Measurements from ENCODE around the gene TMTC2.

Gene TMTC2

GRCh38 chr12:83130178-83130577 is 443.5 kb downstream of the TMTC2 start:
- H3K4me2 ChIP-seq (ENCODE audit: low read length): no peak overlapping the region
- H4K20me1 ChIP-seq (ENCODE audit: insufficient read depth, low read length): no peaks in the 10 kb centered on the region
- H3K27me3 ChIP-seq (ENCODE audit: low read depth, low read length): no peaks in the 10 kb centered on the region
- no peaks in the 10 kb centered on the region for H3K79me2 ChIP-seq (ENCODE audit: low read length)
- no peaks in the 10 kb centered on the region for H3K4me1 ChIP-seq (ENCODE audit: low read length)
- no peak overlapping the region for H3K9ac ChIP-seq (ENCODE audit: low read length)
- H3K9me3 ChIP-seq (ENCODE audit: insufficient read depth, low read length): no peaks in the 10 kb centered on the region
- TF ChIP-seq EZH2phosphoT487 (IDR thresholded peaks at IDR 0.05; ENCODE audit: low read depth) (no peak), CTCF (IDR thresholded peaks at IDR 0.05; ENCODE audit: low read depth, low read length) (no peak)
- no peak overlapping the region for H2AFZ ChIP-seq (ENCODE audit: low read depth, low read length)
- no peak overlapping the region for H3K27ac ChIP-seq (ENCODE audit: low read length)
- H3K4me3 ChIP-seq (ENCODE audit: low read length): no peak overlapping the region
- H3K36me3 ChIP-seq (replicated peaks; ENCODE audit: low read depth, low read length): no peaks in the 10 kb centered on the region

GRCh38 chr12:83132360-83132759 is 445.7 kb downstream of the TMTC2 start:
- no peak overlapping the region for H2AFZ ChIP-seq (ENCODE audit: low read depth, low read length)
- H3K79me2 ChIP-seq (ENCODE audit: low read length): no peaks in the 10 kb centered on the region
- no peaks in the 10 kb centered on the region for H3K27me3 ChIP-seq (ENCODE audit: low read depth, low read length)
- H3K27ac ChIP-seq (ENCODE audit: low read length): no peak overlapping the region
- H3K4me3 ChIP-seq (ENCODE audit: low read length): no peak overlapping the region
- no peak overlapping the region for H3K9ac ChIP-seq (ENCODE audit: low read length)
- H3K36me3 ChIP-seq (replicated peaks; ENCODE audit: low read depth, low read length): no peaks in the 10 kb centered on the region
- no peaks in the 10 kb centered on the region for H4K20me1 ChIP-seq (ENCODE audit: insufficient read depth, low read length)
- no peak overlapping the region for H3K4me2 ChIP-seq (ENCODE audit: low read length)
- no peaks in the 10 kb centered on the region for H3K4me1 ChIP-seq (ENCODE audit: low read length)
- no peaks in the 10 kb centered on the region for H3K9me3 ChIP-seq (ENCODE audit: insufficient read depth, low read length)
- TF ChIP-seq CTCF (IDR thresholded peaks at IDR 0.05; ENCODE audit: low read depth, low read length) (no peak), EZH2phosphoT487 (IDR thresholded peaks at IDR 0.05; ENCODE audit: low read depth) (no peak)

- no peak overlapping the region for H3K27ac ChIP-seq (ENCODE audit: low read length)
These were observed 449.7 kb downstream of the TMTC2 start for GRCh38 chr12:83136411-83136810.

GRCh38 chr12:83140135-83140534 is 453.4 kb downstream of the TMTC2 start:
- no peak overlapping the region for H3K4me2 ChIP-seq (ENCODE audit: low read length)
- H3K9ac ChIP-seq (ENCODE audit: low read length): no peak overlapping the region
- H3K27me3 ChIP-seq (ENCODE audit: low read depth, low read length): no peaks in the 10 kb centered on the region
- H3K4me1 ChIP-seq (ENCODE audit: low read length): no peaks in the 10 kb centered on the region
- H3K27ac ChIP-seq (ENCODE audit: low read length): no peak overlapping the region
- H3K36me3 ChIP-seq (replicated peaks; ENCODE audit: low read depth, low read length): no peaks in the 10 kb centered on the region
- H4K20me1 ChIP-seq (ENCODE audit: insufficient read depth, low read length): no peaks in the 10 kb centered on the region
- no peak overlapping the region for H2AFZ ChIP-seq (ENCODE audit: low read depth, low read length)
- no peaks in the 10 kb centered on the region for H3K79me2 ChIP-seq (ENCODE audit: low read length)
- no peaks in the 10 kb centered on the region for H3K9me3 ChIP-seq (ENCODE audit: insufficient read depth, low read length)
- no peak overlapping the region for H3K4me3 ChIP-seq (ENCODE audit: low read length)
- TF ChIP-seq EZH2phosphoT487 (IDR thresholded peaks at IDR 0.05; ENCODE audit: low read depth): no peak
- TF ChIP-seq CTCF (IDR thresholded peaks at IDR 0.05; ENCODE audit: low read depth, low read length): no peak

More at GRCh38 chr12:83136411-83136810, 449.7 kb downstream of the TMTC2 start:
- H4K20me1 ChIP-seq (ENCODE audit: insufficient read depth, low read length): no peaks in the 10 kb centered on the region
- no peak overlapping the region for H3K4me3 ChIP-seq (ENCODE audit: low read length)
- H3K9ac ChIP-seq (ENCODE audit: low read length): no peak overlapping the region
- no peaks in the 10 kb centered on the region for H3K9me3 ChIP-seq (ENCODE audit: insufficient read depth, low read length)
- no peak overlapping the region for H2AFZ ChIP-seq (ENCODE audit: low read depth, low read length)
- H3K27me3 ChIP-seq (ENCODE audit: low read depth, low read length): no peaks in the 10 kb centered on the region
- H3K79me2 ChIP-seq (ENCODE audit: low read length): no peaks in the 10 kb centered on the region
- H3K4me2 ChIP-seq (ENCODE audit: low read length): no peak overlapping the region
- TF ChIP-seq CTCF (IDR thresholded peaks at IDR 0.05; ENCODE audit: low read depth, low read length) (no peak), EZH2phosphoT487 (IDR thresholded peaks at IDR 0.05; ENCODE audit: low read depth) (no peak)
- H3K36me3 ChIP-seq (replicated peaks; ENCODE audit: low read depth, low read length): no peaks in the 10 kb centered on the region
- no peaks in the 10 kb centered on the region for H3K4me1 ChIP-seq (ENCODE audit: low read length)
